HG03139 (cell line): ENCODE results near the gene THSD8.

Source experiments
- ATAC-seq: cut with Tn5 transposase; IDR thresholded peaks from one replicate; pipeline ENCODE4 v1.9.1; 2021; ENCODE audit not compliant: unreplicated experiment

Gene THSD8

GRCh38 chr19:12779162-12779993 is 22.5 kb upstream of the THSD8 start:
- ATAC-seq: no peak

DNA sequence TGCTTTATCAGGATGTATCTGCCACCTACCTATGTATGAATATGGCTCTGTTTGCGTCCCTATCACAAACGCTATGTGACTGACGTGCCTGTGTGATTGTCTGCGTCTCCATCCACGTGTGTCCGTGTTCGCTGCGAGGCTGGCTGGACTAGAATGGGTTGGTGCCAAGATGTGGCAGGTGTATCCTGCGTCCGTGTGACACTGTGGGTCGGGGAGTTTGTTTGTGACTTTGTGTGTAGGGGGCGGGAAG is 19.8 kb upstream of the THSD8 start:
- ATAC-seq: no peak

- ATAC-seq: no peak
These were observed 19.2 kb upstream of the THSD8 start for GRCh38 chr19:12782424-12783290.

GRCh38 chr19:12783291-12783848 is 18.5 kb upstream of the THSD8 start:
- no peak for ATAC-seq

GRCh38 chr19:12783849-12784393 is 17.9 kb upstream of the THSD8 start:
- ATAC-seq: no peak

DNA sequence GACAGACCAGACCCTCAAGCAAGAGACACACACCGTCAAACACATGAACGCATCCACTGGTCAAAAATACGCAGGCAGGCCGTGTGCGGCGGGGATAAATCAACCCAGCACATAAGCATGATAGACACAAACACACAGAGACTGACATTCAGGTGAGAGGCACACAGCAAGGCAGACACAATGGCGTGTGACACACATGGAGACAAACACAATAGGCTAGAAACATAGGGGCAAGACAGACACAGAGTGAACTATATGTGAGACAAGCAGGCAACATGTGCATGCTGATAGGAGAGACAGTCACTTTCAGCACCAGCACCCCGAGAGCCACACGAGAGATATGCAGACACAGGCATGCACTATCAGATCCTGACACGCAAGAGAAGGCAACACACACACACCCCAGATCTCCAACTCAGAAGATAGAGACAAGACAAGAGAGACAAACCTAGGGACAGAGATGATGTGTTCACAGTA is 17.4 kb upstream of the THSD8 start:
- ATAC-seq: no peak

- no peak for ATAC-seq
These were observed 16.9 kb upstream of the THSD8 start for GRCh38 chr19:12784871-12785430.

GRCh38 chr19:12785431-12786031 is 16.3 kb upstream of the THSD8 start:
- no peak for ATAC-seq

- no peak for ATAC-seq
These were observed 15.6 kb upstream of the THSD8 start for GRCh38 chr19:12786141-12786870.

- no peak for ATAC-seq
These were observed 14.9 kb upstream of the THSD8 start for GRCh38 chr19:12786952-12787351.

DNA sequence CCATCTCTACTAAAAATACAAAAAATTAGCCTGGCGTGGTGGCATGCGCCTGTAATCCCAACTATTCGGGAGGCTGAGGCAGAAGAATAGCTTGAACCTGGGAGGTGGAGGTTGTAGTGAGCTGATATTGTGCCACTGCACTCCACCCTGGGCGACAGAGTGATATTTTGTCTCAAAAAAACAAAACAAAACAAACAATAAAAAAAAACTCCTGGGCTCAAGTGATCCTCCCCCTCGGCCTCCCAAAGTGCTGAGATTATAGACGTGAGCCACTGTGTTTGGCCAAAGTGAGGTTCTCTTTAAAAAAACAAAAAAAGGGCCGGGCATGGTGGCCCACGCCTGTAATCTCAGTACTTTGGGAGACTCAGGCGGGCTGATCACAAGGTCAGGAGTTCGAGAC is 14.4 kb upstream of the THSD8 start:
- ATAC-seq: no peak

- no peak for ATAC-seq
These were observed 13.7 kb upstream of the THSD8 start for GRCh38 chr19:12788042-12788681.

- no peak for ATAC-seq
These were observed 13.2 kb upstream of the THSD8 start for GRCh38 chr19:12788682-12789097.

DNA sequence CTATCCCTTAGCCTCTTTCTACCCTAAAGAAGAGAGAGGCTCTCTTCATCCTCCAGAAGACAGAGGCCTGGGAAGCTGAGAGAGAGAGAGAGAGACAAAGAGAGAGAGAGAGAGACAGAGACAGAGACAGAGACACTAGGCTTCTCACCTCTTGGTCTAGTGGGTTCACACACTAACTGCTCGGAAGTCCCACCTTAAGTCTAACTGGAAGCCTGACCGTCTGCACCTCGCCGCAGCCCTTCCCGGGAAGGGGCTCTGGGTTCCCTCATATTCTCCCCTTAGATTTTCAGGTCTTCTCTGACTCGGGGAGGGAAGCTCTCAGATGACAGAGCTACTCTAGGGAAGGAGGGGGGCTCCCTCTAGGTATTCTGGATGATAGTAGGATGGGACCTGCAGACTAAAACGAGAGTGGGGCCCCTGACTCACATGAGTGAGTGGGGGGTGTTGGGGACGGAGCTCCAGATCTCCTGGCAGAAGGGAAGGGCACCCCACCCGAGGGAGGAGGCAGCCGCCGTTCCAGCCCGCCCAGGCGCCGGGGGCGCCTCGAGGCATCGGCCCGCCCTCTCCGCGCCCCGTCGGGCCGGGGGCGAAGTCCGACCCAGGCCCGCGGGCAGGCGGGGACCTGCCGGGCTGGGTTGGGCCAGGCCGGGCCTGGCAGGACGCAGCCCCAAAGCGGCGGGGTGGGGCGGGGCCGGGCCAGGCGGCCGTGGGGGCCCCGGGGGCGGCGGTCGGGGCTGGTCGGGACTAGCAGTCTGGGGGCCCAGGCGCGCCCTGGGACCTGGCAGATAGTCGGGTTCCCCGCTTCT is 12.6 kb upstream of the THSD8 start:
- no peak for ATAC-seq

- ATAC-seq: peak; percentile 29
These were observed 11.8 kb upstream of the THSD8 start for GRCh38 chr19:12789904-12790619.

DNA sequence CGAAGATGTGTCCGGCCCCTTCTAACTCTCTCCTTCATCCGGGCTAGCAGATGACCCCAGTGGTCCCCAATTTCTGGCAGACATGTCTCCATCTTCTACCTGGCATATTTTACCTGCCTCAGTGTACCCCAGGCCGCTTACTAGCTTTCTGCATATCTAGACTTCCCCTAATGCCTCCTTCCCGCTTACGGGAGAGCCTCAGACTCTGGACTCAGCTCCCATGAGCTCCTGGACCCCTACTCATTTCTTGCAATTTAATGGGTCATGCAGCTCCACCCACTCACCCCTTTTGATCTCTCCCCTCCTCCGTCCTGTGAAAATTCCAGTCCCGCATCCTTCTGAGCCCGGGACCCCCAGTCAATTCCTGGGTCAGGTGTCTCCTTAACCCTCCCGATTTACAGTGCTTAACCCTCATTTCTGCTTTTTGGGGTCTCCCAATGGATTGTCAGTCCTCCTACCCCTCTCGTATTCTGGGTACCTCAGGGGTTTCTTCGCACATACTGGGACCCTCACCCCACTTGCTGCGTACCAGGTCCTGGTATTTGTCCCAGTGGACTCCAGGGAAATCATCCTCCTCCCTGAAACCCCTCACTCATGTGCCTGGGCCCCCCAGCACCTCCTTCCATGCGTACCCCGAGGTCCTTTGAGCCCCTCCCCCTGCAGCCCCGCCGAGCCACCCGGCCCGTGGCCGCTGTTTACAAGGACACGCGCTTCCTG is 11.1 kb upstream of the THSD8 start:
- ATAC-seq: no peak

DNA sequence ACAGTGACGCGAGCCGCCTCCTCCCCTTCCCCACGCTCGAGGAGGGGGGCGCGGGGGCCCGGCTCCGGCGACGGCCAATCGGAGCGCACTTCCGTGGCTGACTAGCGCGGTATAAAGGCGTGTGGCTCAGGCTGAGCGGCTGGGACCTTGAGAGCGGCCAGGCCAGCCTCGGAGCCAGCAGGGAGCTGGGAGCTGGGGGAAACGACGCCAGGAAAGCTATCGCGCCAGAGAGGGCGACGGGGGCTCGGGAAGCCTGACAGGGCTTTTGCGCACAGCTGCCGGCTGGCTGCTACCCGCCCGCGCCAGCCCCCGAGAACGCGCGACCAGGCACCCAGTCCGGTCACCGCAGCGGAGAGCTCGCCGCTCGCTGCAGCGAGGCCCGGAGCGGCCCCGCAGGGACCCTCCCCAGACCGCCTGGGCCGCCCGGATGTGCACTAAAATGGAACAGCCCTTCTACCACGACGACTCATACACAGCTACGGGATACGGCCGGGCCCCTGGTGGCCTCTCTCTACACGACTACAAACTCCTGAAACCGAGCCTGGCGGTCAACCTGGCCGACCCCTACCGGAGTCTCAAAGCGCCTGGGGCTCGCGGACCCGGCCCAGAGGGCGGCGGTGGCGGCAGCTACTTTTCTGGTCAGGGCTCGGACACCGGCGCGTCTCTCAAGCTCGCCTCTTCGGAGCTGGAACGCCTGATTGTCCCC is 10.4 kb upstream of the THSD8 start, which contains the start of gene JUNB:
Gene JUNB (plus strand): TSS at position 142 of the 706 bp plus-strand sequence. CDS start 286 bp downstream, at position 428.
- ATAC-seq: peak; percentile 31
